Tibial nerve (tissue), 3 donors: ENCODE measurements around the gene COL8A1.

Source experiments
- CTCF ChIP-seq, 5 experiments: fragments of 200-600 bp in 3 of 5; fragments of 450-650 bp in 2 of 5; sonication (generic) in 3 of 5; IDR thresholded peaks; one replicate each; pipeline ENCODE4 v1.5.1; 2016 to 2019; ENCODE audit warnings: antibody characterized with exemption in 5 of 5, mild to moderate bottlenecking in 3 of 5, moderate library complexity in 2 of 5
- POLR2A ChIP-seq, 2 donors: fragments of 450-650 bp; IDR thresholded peaks; one replicate each; pipeline ENCODE4 v1.6.1; 2017; ENCODE audit warnings: antibody characterized with exemption in 2 of 2, mild to moderate bottlenecking in 2 of 2, moderate library complexity in 2 of 2

- TF ChIP-seq CTCF (IDR thresholded peaks at IDR 0.05) = no peak
- TF ChIP-seq POLR2A (IDR thresholded peaks at IDR 0.05) = no peak
Observed at GRCh38 chr3:99665017-99665416, 26.6 kb downstream of the COL8A1 start.
